Jurkat, Clone E6-1 (cell line): ENCODE data around the gene LILRB1.
"Not testable (repeated sequence)": the region's sequence is repeated elsewhere in the genome, so short reads cannot be mapped to it uniquely, and the experiment has no call there.

ENCODE experiments used
- DNase-seq: peaks from one replicate; pipeline ENCODE4 v3.0.0-alpha.2; 2011; ENCODE audit warnings: low read depth, low spot score
- H3K4me3 ChIP-seq: 2 replicates; pipeline ENCODE4 v1.5.1; 2011; ENCODE audit warnings: mild to moderate bottlenecking, low read length, control low read depth, moderate library complexity

LILRB1 gene

DNA sequence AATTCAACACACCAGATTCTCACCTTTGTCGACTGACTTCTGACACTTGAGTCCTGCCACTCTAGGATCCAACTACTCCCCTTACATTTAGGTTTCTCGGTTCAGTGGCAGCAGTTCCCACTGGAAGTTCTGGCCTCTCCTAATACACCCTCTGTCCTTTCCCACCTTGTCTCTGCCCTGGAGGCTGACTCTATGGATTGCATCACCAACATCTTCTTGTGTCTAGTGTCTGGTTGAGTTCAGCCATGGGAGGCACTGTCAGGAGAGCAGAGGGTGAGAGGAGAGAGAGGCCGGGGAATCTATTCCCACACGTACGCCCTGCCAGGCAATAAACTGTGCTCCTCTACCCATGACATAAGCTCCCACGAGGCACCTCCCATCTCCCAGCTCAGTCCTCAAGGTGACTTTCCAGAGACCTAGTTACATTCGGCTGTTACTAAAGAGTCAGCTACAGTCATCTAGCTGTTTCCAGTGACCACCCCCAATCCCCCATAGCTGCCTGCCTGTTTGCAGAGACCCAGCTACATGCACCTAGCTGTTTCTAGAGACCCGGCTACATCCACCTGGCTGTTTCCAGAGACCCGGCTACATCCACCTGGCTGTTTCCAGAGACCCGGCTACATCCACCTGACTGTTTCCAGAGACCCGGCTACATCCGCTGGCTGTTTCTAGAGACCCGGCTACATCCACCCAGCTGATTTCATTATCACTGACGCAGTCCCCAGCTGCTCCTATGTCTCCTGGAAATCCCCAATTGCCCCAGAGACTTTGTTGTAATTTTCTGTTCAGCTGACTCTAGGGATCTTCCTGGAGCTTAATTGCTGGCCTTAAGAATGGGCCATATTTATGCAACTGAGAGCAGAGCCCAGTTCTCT, 24.4 kb downstream of the LILRB1 start:
- DNase-seq: no peak
- H3K4me3 ChIP-seq: no peak overlapping the region

DNA sequence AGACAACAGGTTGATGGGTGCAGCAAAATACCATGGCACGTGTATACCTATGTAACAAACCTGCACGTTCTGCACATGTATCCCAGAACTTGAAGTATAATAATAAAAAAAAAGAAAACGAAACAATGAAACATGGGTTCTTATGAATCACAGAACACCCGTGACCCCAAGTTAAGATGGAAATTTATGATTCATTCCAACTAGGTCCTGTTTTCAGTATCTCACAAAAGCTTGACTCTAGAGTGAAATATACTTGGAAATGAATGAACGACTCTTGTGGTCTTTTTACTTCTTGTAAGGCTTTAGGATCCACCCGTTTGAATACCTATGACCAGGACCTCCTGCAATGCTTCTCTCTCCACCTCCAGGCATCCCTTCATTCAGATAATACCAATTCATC, 29.0 kb downstream of the LILRB1 start:
- DNase-seq: no peak
- H3K4me3 ChIP-seq: no peak overlapping the region

DNA sequence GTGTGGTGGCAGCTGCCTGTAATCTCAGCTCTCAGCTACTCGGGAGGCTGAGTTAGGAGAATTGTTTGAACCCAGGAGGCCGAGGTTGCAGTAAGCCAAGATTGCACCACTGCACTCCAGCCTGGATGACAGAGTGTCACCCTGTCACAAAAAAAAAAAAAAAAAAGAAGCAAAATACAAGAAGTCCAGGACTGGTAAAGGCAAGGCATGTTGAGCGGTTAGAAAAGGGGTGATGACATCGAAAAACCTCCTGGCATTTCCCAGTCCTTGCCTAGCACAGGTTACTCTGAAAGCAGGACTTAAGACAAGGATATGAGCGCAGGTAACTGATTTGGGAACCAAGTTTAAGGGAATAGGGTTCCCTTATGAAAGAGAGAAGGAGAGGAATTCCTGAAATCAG, 30.0 kb downstream of the LILRB1 start:
- no peak for DNase-seq
- no peak overlapping the region for H3K4me3 ChIP-seq

DNA sequence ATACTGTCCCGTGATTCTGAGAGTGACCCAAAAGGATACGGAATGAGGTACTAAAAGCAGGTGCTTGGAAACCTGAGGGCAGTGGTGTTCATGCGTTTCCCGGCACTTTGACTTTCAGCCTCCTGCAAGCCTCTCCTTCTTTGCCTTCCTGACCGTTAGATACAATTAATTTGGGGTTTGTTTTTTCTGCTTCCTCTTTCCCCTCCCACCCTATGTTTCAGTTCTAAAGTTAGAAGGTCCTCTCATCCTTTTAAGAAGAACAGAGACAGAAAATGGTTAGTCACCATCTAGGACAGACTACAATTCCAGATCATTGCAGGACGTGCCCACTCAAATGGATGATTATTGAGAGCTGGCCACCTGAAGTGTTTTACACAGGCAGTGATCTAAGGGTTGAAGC, 30.7 kb downstream of the LILRB1 start:
- DNase-seq: no peak
- H3K4me3 ChIP-seq: no peak overlapping the region

DNA sequence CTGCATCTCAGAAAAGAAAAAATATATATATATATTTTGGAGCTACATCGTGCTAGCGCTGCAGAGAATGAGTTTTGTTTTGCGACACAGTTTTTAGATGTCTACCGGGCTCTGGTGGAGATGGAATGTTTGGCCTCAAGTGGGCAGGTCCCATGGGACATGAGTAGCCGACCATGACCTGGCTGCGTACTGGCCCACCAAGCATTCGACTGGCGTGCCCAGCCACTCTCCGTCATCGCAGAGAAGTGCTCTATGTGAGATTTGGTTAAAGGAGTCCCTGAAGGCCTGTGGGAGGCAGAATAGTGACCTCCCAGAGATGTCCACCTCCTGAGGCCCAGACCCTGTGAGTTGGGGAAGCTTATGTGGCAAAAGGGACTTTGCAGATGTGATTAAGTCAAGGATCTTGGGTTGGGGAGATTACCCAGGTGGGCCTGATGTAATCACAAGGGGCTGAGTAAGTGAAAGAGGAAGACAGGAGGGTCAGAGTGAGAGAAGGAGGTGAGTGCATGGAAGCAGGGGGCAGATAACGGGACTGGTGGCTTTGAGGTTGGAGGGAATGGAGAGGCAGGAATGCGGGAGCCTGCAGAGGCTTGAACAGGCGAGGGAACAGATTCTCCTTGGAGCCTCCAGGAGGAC, 31.7 kb downstream of the LILRB1 start:
- no peak overlapping the region for H3K4me3 ChIP-seq
- DNase-seq: no peak

DNA sequence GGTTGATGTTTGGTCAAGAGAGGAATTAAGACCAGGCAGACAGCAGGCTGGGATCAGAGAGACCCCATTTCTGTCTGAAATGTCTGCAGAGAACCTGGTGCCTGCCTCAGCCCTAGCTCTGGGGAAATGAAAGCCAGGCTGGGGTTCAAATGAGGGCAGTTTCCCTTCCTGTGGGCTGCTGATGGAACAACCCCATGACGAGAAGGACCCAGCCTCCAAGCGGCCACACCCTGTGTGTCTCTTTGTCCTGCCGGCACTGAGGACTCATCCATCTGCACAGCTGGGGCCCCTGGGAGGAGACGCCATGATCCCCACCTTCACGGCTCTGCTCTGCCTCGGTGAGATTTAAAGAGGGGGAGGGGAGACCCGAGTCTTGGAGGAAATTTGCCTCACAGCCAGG, 32.4 kb downstream of the LILRB1 start, which contains the start of gene LILRB4:
Gene LILRB4 (plus strand): TSS at position 256 of the 400 bp plus-strand sequence. CDS start 49 bp downstream, at position 305.
- no peak within 1 kb of the TSS for H3K4me3 ChIP-seq
- DNase-seq: no peak

DNA sequence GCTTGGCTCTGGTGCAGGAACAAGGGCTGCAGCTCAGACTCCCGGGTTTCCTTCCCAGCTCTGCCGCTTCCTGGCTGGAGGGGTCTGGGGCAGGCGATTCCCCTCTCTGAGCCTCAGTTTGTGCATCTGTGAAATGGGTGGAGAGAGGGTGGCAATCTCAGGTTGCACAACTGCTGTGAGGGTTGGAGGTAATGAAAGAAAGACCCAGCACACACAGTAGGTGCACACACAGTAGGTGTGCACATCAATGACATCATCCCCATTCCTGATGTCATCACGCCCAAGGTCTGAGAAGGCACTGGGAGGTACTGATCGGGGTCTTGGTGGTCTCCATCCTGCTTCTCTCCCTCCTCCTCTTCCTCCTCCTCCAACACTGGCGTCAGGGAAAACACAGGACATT, 35.2 kb downstream of the LILRB1 start:
- H3K4me3 ChIP-seq: no peak overlapping the region
- DNase-seq: no peak

DNA sequence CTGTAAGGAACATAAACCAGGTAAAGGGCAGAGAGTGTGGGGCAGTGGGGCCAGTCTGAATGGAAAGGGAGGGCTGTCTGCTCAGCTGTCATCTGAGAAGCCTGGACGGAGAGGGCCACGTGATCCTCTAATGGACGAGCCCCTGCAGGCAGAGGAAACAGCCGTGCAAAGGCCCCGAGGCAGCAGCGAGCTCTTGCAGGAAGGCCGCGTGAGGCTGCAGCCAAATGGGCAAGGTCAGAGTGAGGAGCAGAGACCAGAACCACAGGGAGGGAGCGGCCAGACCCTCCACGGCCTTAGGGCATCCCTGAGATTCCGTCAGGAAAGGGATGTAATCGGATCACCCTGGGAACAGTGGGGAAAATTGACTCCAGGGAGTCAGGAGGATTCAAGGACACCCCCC, 36.9 kb downstream of the LILRB1 start:
- no peak for DNase-seq
- no peak overlapping the region for H3K4me3 ChIP-seq

DNA sequence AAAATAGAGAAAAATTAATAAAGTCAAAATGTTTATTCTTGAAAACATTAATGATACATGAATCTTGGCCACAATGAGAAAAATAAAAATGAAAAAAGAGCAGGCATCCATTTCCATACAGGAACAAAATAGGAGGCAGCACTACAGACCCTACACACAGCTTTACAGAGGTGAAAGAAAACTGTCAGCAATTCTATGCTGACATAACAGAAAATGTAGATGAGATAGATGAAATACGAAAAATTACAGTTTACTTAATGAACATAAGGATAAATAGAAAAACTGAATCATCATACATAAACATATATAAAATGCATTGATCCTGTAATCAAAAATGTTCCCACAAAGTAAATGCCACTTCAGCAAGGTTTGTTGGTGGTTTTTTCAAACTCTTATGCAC, 38.1 kb downstream of the LILRB1 start:
- H3K4me3 ChIP-seq: no peak overlapping the region
- no peak for DNase-seq

DNA sequence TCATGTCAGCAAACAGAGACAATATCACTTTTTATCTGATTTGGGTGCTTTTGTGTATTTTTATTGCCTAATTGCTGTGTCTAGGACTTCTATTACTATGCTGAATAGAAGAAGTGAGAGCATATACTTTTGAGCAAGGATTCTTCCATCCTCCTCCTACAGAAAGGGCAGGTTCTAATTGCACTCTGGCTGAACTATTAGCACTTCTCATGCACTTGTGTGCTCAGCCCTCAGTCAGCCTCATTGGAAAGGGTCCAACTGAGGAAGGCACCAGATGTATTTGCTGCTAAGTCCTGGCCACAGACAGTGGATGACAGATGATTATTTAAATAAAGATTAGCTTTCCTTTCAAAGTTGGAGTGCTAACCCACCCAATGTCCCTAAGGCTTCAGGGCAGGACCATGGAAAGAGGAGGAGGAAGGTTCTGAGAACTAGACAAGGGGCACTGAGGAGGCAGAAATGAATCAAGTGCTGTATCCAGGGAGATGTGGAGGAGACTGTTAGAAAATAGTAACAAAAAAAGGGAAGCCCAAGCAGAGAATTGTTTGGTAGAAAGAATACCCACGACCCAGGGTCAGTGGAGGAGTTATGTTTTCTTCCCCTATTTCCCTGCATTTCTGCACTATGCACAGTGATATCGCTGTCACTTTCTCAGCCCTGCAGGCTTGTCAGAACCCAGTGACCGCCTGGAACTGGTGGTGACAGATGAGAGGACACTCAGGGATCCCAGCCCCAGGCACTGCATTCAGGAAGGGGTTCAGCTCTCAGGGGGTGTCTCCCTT, 40.5 kb downstream of the LILRB1 start:
- H3K4me3 ChIP-seq: no peak overlapping the region
- no peak for DNase-seq

DNA sequence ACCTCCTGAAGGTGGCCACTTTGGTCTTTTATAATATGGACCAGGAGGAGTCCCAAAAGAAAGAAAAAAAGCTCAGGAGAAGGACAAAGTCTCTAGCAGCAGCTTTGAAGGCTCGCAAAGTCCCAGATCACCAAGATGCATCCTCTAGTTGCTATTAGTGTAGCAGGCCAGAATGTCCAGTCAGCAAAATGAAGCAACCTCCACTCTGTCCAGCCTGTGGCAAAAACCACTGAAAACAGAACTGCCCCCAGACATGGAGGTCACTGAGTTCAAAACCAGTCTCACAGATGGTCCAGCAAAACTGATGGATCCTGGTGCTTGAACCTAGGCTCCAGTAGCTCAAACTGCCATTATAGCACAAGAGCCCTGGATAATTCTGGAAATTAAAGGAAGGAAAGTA, 42.9 kb downstream of the LILRB1 start:
- no peak for DNase-seq
- no peak overlapping the region for H3K4me3 ChIP-seq

DNA sequence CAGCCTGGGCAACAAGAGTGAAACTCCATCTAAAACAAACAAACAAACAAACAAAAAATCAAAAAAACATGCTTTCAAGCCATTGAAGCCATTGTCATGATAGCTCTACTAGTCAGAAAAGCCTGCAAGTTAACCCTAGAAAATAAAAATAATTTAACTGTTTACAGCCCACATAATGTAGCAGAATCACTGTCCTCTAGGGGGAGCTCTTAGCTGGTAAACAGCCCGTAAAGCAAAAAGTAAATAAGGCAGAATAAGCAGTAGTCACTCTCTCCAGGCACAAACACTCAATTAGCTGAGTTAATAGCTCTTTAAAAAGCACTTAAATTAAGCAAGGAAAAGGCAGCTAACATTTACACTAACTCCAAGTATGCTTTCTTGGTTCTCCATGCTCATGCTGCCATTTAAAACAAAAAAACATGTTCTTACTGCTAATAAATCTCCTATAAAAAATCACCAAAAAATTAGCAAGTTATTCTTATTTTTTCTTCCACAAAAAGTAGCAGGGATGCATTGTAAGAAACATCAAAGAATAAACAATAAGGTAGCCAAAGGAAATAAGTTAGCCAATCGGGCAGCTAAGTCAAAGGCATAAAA, 43.8 kb downstream of the LILRB1 start:
- H3K4me3 ChIP-seq: no peak overlapping the region
- DNase-seq: peak; percentile 51

DNA sequence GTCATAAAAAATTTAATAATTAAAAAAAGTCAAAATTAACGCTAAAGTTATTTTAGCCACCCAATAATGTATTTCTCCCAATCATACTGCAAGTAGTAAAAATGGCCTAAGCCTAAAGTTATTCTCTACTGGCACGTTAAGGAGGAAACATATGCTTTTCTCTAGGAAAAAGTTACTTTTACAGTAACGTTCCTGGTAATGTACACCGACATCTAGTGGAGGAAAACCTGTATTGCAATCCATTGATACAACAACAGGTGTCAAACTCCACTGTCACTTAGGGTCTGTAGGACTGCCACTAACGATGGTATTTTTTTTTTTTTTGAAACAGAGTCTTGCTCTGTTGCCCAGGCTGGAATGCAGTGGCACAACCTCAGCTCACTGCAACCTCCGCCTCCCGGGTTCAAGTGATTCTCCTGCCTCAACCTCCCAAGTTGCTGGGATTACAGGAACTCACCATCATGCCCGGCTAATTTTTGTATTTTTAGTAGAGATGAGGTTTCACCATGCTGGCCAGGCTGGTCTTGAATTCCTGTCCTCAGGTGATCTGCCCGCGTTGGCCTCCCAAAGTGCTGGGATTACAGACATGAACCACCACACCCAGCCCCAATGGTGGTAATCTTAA, 46.0 kb downstream of the LILRB1 start:
- DNase-seq: peak; percentile 55
- not testable (repeated sequence) for H3K4me3 ChIP-seq

DNA sequence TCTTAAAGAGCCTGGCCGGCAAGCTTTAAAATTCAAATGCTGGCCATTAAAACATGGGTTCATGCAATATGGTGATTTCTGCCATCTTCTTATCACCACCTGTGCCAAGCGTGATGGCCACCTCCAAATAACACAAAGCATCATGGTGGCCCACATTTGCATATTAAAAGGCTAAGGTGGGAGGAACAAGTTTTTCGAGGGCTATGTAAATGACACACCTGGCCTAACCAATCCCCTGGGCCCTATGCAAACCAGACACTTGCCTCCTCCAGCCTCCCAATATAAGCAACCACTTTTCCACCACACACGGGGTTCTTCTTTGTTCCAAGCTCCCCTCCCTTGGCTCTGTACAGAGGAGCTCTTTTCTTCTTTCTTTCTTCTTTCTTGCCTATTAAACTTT, 46.9 kb downstream of the LILRB1 start:
- DNase-seq: no peak
- H3K4me3 ChIP-seq: no peak overlapping the region

DNA sequence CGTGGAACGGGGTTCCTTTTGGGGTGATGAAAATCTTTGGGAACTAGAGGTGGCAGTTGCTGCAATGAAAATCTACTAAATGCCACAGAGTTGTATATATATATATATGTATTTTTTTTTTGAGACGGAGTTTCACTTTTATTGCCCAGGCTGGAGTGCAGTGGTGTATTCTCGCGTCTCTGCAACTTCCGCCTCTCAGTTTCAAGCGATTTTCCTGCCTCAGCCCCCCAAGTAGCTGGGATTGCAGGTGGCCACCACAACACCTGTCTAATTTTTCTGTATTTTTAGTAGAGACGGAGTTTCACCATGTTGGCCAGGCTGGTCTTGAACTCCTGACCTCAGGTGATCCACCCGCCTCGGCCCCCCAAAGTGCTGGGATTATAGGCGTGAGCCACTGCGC, 51.3 kb downstream of the LILRB1 start:
- not testable (repeated sequence) for H3K4me3 ChIP-seq, DNase-seq

DNA sequence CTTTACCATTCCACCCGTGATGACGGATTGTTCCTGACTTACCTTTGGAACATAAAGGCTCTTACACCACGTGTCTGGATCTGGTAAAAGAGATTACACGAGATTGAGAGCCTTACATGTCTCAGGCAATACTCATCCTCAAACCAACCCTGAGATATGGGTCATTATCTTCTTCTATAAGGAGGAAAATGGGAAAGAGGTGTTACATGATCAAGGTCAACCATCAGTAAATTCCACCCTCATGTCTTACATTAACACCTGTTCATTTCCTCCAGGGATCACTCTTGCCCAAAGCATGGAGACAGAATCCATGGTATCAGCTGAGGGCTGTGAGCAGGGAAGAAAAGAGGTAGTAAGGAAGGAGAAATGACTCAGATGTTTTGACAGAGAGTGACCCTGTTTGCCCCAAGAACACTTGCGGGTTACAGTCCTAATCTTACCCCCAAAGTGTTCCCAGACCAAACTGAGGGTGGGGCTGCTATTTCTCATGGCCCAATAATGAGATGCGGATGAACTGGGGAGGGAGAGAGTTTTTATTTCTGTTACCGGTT, 52.1 kb downstream of the LILRB1 start:
- no peak overlapping the region for H3K4me3 ChIP-seq
- no peak for DNase-seq

DNA sequence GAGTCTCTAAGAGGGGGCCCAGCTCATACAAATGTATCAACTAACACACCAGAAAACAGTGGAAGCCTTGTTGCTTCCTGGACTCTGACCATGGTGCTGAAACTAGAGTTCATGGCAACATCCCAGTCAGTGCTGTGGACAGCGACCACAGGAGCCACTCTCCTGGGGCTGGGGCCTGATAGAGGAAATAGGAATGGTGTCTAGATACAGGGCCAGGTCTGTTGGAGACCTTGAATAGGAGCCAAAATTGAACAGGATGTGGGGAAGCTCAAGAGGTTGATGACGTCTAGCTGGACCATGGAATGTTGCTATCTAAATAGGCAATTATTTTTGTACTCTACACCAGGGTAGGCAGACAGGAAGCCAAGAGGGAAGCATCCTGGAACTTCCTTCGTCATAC, 54.2 kb downstream of the LILRB1 start:
- DNase-seq: peak; percentile 69
- H3K4me3 ChIP-seq: no peak overlapping the region
